GM18517 (cell line): ENCODE measurements around the gene MMP7.

ENCODE experiments used
- ATAC-seq: cut with Tn5 transposase; IDR thresholded peaks from one replicate; pipeline ENCODE4 v1.9.1; 2021; ENCODE audit warnings: mild to moderate bottlenecking, moderate library complexity; ENCODE audit not compliant: unreplicated experiment

Gene MMP7

DNA sequence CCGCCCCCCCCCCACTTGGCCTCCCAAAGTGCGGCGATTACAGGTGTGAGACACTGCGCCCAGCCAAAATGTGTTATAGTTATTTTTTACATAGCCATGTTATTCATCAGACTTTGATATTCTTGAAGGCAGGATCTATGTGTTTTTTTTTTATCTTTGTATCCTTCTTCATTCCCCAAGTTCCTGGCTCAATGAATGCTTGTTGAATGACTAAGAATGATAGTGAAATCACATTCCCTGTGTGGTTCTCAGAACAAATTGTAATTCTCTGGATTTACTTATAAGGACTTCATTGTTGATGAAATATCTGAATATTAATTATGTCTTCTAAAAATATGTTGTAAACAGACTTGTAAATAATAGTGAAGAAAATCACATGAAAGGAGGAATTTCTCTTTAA is 33.5 kb downstream of the MMP7 start:
- ATAC-seq: no peak

DNA sequence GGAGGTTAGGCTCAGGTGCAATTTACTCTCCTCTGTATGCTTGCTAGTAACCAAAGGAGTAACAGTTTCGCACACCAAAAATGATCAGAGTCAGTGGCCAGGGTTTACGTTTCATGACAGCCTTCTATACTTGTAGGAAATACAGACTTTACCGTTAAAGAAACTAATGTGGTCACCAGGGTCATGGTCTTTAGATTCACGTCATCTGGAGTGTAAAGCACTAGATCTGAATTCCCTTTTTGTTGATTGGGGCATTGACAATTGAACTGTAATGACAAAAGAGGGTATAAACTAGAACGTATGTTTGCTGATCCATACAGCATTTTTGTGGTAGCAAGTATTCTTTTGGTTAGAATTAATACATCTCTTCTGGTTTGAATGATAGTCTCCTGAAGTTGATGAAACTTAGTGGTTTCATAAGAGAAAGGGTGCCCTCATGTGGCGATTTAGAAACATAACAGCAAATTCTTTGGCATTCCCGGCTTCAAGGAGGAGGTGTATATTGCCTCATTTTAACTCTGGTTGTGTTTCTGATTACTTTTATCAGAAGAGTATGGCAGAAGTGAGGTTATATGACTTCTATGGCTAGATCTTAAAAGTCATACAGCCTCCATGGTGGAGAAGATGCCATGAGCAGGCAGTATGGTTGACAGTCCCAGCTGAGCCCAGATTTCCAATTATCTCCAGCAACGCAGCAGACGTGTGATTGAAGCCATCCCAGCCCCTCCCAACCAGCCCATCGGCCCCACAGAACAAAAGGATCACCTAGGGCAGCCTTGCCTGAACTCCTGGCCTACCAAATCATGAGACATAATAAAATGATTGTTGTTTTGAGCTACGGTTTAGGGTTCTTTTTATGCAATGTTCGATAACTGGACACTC is 35.1 kb downstream of the MMP7 start:
- ATAC-seq: peak; percentile 81

GRCh38 chr11:102494216-102494615 is 36.3 kb downstream of the MMP7 start:
- ATAC-seq: no peak

- ATAC-seq: no peak
Measured at GRCh38 chr11:102493524-102493923, 37.0 kb downstream of the MMP7 start.

- ATAC-seq: no peak
Measured at GRCh38 chr11:102491969-102492368, 38.6 kb downstream of the MMP7 start.

DNA sequence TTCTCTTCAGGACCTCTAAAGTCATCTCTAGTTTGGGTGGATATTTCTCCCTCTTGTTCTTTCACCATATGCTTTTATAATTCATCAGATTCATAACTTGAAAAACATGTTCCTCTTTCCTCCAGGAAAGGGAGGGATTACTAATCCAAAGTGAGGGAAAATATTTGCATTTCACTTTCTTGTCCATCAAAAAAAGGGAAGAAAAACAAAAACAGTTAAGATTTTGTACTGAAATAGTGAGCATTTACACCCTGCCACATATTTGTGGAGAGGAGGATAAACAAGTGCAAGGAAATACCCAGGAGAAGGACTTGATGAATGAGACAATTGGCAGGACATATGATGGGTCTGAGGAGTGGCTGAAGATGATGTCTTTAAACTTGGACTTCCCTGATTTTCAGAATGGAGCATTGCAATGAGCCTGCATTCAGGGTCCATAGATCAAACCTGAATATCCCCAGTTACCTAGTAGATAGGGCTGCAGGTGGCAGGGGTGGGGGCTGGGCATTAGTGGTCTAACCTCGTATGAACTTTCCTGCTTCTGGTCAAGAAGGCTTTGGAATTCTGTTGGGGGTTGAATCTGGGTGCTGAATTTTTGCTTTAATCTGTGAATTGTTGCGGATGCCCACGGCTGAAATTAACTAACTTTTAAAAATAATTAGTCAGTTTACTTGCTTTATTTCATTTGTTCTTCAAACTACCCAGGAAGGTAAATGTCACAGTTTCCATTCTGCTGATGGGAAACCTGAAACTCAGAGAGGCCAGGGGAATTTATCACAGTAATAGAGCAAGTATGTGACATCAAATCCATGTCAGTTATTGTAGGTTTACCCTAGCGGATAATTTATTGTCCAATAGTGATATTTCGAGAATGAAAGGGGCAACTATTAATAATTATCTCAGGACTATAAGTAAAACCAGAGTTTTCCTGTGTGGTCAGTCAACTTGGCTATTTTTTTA is 41.1 kb downstream of the MMP7 start:
- ATAC-seq: no peak

DNA sequence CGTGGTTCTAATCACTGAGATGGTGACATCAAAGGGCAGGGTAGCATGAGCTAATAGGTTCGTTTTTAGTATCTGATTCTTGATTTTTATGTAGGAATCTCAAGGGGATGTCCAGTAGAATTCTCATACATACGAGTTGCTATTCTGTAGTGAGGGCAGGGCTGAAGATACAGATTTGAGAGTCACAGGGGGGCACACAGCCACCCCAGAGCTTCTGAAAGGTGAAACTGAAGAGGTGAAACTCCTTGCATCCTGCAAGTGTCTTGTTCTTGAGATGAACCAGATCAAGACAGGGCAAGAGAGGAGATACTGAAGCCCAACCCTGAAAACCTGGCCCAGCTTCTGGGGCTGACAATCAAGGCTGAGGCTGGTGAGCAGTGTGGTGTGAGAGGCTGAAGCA is 42.3 kb downstream of the MMP7 start:
- ATAC-seq: peak; percentile 94

- ATAC-seq: no peak
Measured at GRCh38 chr11:102487214-102487613, 43.3 kb downstream of the MMP7 start.

- ATAC-seq: no peak
Measured at GRCh38 chr11:102486584-102486983, 44.0 kb downstream of the MMP7 start.

DNA sequence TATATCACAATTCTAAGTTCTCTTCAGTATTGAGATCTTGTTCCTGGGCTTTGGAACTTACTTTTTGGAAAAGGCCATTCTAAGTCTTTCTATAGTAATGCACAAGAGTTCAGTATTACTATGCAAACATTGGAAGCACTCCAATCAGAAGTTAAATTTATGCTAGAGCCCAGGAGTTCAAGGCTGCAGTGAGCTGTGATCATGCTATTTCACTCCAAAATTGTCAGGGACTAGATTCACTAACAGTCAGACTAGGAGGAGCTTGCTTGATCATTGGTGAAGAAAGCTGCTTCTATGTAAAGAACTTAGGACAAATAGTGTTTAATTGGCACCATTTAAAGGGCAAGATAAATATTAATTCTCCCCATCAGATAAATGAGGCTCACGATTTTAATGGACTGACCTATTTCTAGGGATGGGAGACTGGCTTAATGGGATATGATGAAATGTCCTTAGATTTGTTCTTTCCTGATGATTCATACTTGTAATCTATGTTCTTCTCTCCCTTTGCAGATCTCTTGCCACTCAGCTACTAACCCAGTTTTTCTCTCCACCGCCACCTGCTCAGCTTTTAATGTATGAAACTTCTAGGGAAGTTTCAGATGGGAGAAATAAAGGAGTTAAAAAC is 45.3 kb downstream of the MMP7 start:
- ATAC-seq: no peak

DNA sequence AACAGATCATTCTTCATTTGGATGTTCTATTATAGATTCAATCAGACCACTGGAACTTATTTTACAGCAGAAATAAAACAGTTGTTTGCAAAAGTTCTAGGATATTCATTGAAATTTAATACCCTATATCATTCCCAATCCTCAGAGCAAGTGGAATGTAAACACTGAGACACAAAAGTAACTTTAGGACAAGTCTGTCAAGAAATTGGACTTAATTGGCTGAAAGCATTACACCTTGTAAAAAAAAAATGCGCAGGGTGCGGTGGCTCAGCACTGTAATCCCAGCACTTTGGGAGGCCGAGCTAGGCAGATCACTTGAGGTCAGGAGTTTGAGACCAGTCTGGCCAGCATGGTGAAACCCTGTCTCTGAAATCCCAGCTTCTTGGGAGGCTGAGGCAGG is 48.1 kb downstream of the MMP7 start:
- no peak for ATAC-seq

GRCh38 chr11:102479733-102480132 is 50.8 kb downstream of the MMP7 start:
- ATAC-seq: no peak

DNA sequence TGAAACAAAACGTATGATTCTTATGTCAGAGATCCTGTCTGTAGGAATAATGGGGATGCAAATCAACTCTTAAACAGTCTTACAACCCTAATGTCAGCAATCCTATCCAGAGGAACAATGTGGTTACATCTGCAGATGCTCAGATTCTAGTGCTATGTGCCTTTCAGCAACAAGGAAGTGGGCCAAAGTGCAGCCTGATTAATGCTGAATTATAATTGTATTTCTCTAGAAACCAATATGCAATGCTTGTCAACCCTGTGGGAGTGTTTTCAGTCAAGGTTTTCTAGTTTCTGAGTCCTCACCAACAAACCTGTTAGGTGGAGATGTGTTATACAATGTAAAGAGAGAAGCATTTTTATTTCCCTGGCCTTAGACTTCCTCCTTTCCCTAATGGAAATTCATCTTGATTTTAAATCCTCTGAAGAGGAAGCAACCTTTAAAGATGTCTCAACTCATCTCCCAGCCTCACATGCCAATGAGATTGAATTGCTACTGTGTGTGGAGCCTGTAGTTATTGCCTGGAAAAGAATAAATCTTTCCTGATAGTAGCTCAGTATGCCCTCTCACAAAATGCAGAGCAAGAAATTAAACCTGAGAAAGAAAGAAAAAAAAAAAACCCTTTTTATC is 51.8 kb downstream of the MMP7 start:
- ATAC-seq: no peak

DNA sequence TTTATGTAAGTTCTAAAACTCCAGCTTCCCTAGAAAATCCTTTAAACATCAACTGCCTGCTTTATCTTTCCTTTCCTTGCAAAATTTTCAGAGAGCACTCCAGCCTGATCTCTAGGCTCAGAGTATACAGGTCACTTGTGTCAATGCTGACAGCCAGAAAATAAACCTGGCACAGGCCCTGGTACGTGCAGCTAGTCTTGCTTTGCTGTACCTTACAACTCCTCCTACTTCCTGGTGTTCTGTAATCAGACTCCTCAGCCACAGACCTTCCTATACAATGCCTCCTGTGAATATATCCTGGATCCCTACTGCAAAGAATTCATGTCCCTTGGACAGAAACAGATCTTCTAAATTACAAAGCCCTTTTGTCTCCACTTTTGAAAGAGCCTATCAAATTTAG is 53.7 kb downstream of the MMP7 start:
- ATAC-seq: no peak

DNA sequence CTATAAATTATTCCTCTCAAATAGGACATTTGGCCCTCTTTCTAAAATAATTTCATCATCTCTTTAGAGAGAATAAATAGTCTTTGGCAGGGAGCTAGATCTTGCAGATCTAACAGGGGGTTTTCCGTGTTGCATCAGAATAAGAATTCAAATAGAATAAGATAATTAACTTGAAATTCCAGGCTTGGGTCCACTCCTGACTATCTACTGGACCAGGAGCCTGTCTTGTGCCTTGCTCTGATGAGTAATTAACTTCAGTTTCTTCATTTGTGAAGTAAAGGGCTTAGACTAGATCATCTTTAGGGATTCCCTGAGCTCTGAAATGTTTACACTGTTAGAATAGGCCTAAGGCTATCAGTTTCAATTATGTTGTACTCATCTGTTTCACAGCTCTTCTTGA is 54.5 kb downstream of the MMP7 start:
- ATAC-seq: no peak

DNA sequence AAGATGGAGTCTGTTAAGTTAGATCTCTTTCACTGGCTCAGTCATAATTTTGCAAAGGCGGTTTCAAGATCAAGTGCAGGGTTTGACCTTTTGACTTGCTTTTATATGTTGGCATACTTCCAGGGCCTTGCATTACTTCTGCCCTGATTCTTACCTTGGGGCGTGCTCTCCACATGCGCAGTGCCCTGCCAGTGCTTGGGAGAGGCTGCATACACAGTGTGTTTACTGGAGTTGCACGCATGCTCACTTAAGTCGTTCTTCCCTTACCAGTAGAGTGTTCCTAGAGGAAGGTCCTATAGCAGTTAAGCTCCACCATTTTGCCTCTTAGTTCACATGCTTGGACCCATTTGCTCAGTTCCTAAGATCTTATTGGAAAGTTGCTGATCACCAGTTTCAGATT is 57.0 kb downstream of the MMP7 start:
- no peak for ATAC-seq

GRCh38 chr11:102472127-102472526 is 58.4 kb downstream of the MMP7 start:
- no peak for ATAC-seq

GRCh38 chr11:102471474-102471873 is 59.1 kb downstream of the MMP7 start:
- ATAC-seq: no peak
